Spleen (tissue), 11 donors: Measurements from ENCODE around the gene CCDC175. TPM values are rescaled to one million over a fixed set of nuclear protein-coding genes. Genes with fewer than 3 reads are reported as not detected.

Experiments used
- DNase-seq: peaks from one replicate; pipeline ENCODE4 v3.0.0-alpha.2; 2020
- H3K27ac ChIP-seq, 8 donors: fragments of 200-600 bp; sonication (generic) in 7 of 8; 1 replicate in 4 of 8; 2 replicates in 4 of 8; pipeline versions ENCODE4 v1.5.0 to v1.8.0; 2016 to 2021; ENCODE audit warnings: inconsistent platforms in 4 of 8, mild to moderate bottlenecking in 4 of 8, moderate library complexity in 1 of 8
- H3K27me3 ChIP-seq, 7 donors: fragments of 200-600 bp; sonication (generic) in 6 of 7; replicated peaks in 1 of 7; 1 replicate in 4 of 7; 2 replicates in 3 of 7; pipeline versions ENCODE4 v1.5.0 to v1.8.0; 2016 to 2021; ENCODE audit warnings: inconsistent platforms in 3 of 7, mild to moderate bottlenecking in 1 of 7
- H3K36me3 ChIP-seq, 6 donors: fragments of 200-600 bp; sonication (generic) in 5 of 6; 1 replicate in 4 of 6; 2 replicates in 2 of 6; pipeline versions ENCODE4 v1.5.0 to v1.8.0; 2016 to 2021; ENCODE audit warnings: inconsistent platforms in 2 of 6
- H3K4me1 ChIP-seq, 6 donors: fragments of 200-600 bp; sonication (generic) in 5 of 6; 1 replicate in 3 of 6; 2 replicates in 3 of 6; pipeline versions ENCODE4 v1.5.0 to v1.8.0; 2016 to 2021; ENCODE audit warnings: inconsistent platforms in 3 of 6
- H3K4me3 ChIP-seq, 8 donors: fragments of 200-600 bp; sonication (generic) in 7 of 8; 1 replicate in 4 of 8; 2 replicates in 4 of 8; pipeline versions ENCODE4 v1.5.0 to v1.8.0; 2016 to 2021; ENCODE audit warnings: inconsistent platforms in 4 of 8, mild to moderate bottlenecking in 4 of 8, moderate library complexity in 2 of 8
- H3K9me3 ChIP-seq, 8 donors: fragments of 200-600 bp; sonication (generic) in 7 of 8; 1 replicate in 4 of 8; 2 replicates in 4 of 8; pipeline versions ENCODE4 v1.5.0 to v1.8.0; 2016 to 2021; ENCODE audit warnings: inconsistent platforms in 4 of 8
- POLR2A ChIP-seq, 3 donors: fragments of 450-650 bp; IDR thresholded peaks; one replicate each; pipeline ENCODE4 v1.5.1; 2017; ENCODE audit warnings: antibody characterized with exemption in 3 of 3, mild to moderate bottlenecking in 1 of 3
- POLR2AphosphoS5 ChIP-seq, 3 donors: sonication (generic); formaldehyde crosslinking; IDR thresholded peaks; one replicate each; pipeline ENCODE4 v1.5.1; 2017; ENCODE audit warnings: antibody characterized with exemption in 3 of 3
- WGBS, 5 donors: extraction: QIAGEN DNeasy Blood & Tissue Kit in 3 of 5; methylation state at CpG; one replicate each; pipeline versions ENCODE4 v1.1.5 to v1.1.7; 2013 to 2018; 5-methylcytosine and 5-hydroxymethylcytosine counted together
- intact Hi-C: fragments of 100-400 bp; cut with DNase I; formaldehyde crosslinking; loops from one replicate; pipeline ENCODE4 v1.15.0; 2023; ENCODE audit warnings: low total_unique reads
- polyA plus RNA-seq, 3 donors: library from polyadenylated mRNA; stranded (reverse); fragments of 200-250 nt; gene quantifications; one replicate each; pipeline ENCODE4 v1.2.1, GENCODE V29; 2013
- total RNA-seq, 7 donors: library from RNA; depleted of rRNA in 3 of 7; stranded (reverse); fragments of >200 nt in 3 of 7; fragmentation: NEBNext Ultra II Directional in 4 of 7; extraction: Animal tissue kit (Norgen Biotek cat#: 25700) in 4 of 7; gene quantifications; one replicate each; pipeline versions ENCODE4 v1.1.0 to v1.2.1, GENCODE V29; 2016 to 2021
- TF ChIP-seq, protein P1 (sequence below), 11 experiments: fragments of 200-600 bp in 7 of 11; fragments of 450-650 bp in 4 of 11; sonication (generic) in 4 of 11; IDR thresholded peaks in 8 of 11; conservative IDR thresholded peaks in 3 of 11; 1 replicate in 7 of 11; 2 replicates in 4 of 11; pipeline versions ENCODE4 v1.4.0 to v1.8.0; 2016 to 2021; ENCODE audit warnings: antibody characterized with exemption in 11 of 11, inconsistent platforms in 4 of 11, mild to moderate bottlenecking in 1 of 11
- donor health status: healthy with polysubstance abuse.
- donor health status: DM: no; HTN: no; CAD: no; lungs with moderate emphysema.
- donor health status: DM: no; HTN: no; CAD: no.
- donor health status: Bipolar disorder and iron deficiency.
- donor health status: healthy.
- donor health status: DM: no; HTN: no; CAD: no.
- donor health status: DM: yes; HTN: yes; CAD: no.

CCDC175 gene
- total and polyA plus RNA-seq, 10 donors = 0.34 to 1.9 (median 0.43) TPM; not detected in 5

DNA sequence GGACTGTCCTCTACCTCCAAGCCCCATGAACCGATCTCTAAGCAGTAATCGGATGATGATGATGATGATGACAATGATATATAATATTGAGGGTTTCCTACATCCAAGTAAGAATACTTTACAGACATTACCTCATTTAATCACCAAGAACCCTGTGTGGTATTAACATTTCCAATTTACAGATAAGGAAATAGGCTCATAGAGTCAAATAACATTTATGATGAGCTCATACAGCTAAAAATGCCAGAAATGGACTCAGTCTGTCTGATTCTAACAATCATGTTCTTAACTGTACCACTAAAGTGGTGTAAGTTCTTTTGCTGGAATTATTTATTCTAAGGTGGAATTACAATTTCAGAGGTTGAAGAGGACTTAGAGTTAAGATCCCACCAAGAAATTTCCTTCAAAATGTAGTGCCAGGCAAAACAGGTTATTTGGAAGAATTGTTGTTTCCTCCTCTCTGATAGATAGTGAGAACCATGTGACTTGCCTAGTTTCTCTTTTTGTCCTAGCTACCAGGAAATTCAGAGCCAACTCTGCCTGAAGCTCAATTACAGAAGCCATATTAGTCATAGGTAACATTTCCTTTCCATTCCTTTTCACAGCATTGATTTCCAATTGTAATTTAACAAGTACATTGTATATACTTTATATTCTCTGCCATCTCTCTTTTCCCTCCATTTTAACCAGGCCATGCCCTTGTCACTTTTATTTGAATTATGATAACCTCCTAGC, 23.8 kb upstream of the CCDC175 start:
- no peaks in the 10 kb centered on the region for H3K36me3 ChIP-seq
- H3K4me1 ChIP-seq = no peaks in the 10 kb centered on the region
- H3K27me3 ChIP-seq = no peaks in the 10 kb centered on the region
- DNase-seq = no peak
- H3K27ac ChIP-seq = peak overlapping the region in 1 of 8 donors; percentile 1
- no peak overlapping the region for H3K4me3 ChIP-seq
- intact Hi-C loops = no loop called here
- TF ChIP-seq, protein P1, sequence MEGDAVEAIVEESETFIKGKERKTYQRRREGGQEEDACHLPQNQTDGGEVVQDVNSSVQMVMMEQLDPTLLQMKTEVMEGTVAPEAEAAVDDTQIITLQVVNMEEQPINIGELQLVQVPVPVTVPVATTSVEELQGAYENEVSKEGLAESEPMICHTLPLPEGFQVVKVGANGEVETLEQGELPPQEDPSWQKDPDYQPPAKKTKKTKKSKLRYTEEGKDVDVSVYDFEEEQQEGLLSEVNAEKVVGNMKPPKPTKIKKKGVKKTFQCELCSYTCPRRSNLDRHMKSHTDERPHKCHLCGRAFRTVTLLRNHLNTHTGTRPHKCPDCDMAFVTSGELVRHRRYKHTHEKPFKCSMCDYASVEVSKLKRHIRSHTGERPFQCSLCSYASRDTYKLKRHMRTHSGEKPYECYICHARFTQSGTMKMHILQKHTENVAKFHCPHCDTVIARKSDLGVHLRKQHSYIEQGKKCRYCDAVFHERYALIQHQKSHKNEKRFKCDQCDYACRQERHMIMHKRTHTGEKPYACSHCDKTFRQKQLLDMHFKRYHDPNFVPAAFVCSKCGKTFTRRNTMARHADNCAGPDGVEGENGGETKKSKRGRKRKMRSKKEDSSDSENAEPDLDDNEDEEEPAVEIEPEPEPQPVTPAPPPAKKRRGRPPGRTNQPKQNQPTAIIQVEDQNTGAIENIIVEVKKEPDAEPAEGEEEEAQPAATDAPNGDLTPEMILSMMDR (IDR thresholded peaks at IDR 0.05 in 8 of 11, conservative IDR thresholded peaks at IDR 0.05 in 3 of 11) = no peak
- WGBS, 5 donors = 89 to 98% (median 95%) methylated on average over 2 of the region's 2 CpGs
- no peaks in the 10 kb centered on the region for H3K9me3 ChIP-seq

DNA sequence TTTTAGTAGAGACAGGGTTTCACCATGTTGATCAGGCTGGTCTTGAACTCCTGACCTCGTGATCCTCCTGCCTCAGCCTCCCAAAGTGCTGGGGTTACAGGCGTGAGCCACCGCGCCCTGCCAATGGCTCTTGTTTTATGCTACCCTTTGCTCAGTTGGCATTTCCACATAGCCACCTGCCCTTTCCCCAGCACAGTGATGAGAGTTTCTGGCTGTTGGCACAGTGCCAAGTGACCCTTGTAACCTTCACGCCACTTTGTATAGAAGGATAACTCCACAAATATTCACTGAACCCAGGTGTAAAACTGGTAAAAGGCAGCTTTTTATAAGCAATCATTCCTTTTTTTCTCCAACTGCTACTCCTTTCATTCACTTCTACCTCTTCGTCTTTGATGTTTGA, 18.5 kb upstream of the CCDC175 start:
- H3K36me3 ChIP-seq = no peaks in the 10 kb centered on the region
- TF ChIP-seq, protein P1 (IDR thresholded peaks at IDR 0.05 in 8 of 11, conservative IDR thresholded peaks at IDR 0.05 in 3 of 11) = no peak
- no peak for TF ChIP-seq POLR2AphosphoS5 (IDR thresholded peaks at IDR 0.05)
- no peak for TF ChIP-seq POLR2A (IDR thresholded peaks at IDR 0.05)
- peaks cover 0 to 11% (median 0%) of the 10 kb centered on the region in 8 donors for H3K9me3 ChIP-seq
- intact Hi-C loops = no loop called here
- 83 to 95% (median 90%) methylated on average over 6 of the region's 6 CpGs for WGBS, 5 donors
- no peaks in the 10 kb centered on the region for H3K27me3 ChIP-seq
- H3K4me3 ChIP-seq = no peak overlapping the region
- DNase-seq = no peak
- H3K4me1 ChIP-seq = no peaks in the 10 kb centered on the region
- no peak overlapping the region for H3K27ac ChIP-seq

DNA sequence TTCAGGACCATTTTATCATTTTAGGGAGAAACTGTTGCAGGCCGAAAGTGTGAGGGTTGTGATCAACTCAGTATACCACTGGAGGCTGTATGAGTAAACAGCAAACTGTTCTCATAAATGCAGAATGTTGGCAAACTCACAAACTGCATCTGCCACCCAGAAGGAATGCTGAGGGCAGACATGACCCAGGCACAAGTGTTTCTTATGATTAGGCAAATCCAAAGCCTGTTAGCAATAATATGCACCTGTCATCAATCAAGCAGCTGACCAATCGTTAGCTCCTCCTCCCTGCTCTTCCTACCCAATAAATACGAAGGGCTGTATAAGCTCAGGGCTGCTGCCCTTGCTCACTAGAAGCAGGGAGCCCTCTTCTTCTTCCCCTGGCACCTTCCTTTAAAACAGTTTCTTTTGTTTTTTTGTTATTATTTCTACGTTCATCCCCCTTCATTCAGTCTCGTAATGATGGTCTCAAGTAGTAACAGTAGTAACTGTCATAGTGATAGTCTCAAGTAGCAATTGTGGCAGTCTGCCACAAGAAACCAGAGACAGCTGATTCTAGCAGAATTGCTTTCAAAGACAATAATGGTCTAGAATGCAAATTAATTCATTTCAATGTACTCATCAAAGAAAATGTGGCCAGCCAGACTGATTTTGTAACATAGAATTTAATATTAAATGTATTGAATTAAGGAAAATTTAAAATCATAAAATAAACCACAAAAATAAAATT, 15.2 kb upstream of the CCDC175 start:
- H3K27ac ChIP-seq = no peak overlapping the region
- peaks cover 0 to 2% (median under 1%) of the 10 kb centered on the region in 6 donors for H3K4me1 ChIP-seq
- H3K4me3 ChIP-seq = no peak overlapping the region
- WGBS, 5 donors = 81 to 95% (median 88%) methylated on average over 5 of the region's 5 CpGs
- no peaks in the 10 kb centered on the region for H3K36me3 ChIP-seq
- TF ChIP-seq POLR2AphosphoS5 (IDR thresholded peaks at IDR 0.05) (no peak), POLR2A (IDR thresholded peaks at IDR 0.05) (no peak)
- TF ChIP-seq, protein P1 (IDR thresholded peaks at IDR 0.05 in 8 of 11, conservative IDR thresholded peaks at IDR 0.05 in 3 of 11) = no peak
- DNase-seq = no peak
- H3K27me3 ChIP-seq = no peaks in the 10 kb centered on the region
- intact Hi-C loops = no loop called here
- peaks cover 0 to 11% (median 0%) of the 10 kb centered on the region in 8 donors for H3K9me3 ChIP-seq

DNA sequence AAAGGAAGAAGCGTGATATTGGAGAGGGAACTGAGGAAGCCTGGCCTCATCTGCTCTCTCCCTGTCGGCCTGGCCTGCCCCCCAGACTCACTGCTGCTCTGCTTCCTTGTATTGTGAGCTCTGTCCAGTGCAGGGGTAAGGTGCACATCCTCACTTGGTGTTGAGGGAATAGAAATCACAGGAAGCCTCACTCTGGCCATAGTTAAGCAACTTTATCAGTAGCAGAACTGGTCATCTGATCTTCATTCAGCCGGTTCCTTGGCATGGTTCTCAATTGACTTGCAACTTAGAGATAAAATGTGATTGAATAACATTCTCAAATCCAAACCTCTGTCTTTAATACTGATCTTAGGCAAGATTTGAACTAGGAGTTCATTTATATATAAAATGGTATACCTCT, 11.5 kb upstream of the CCDC175 start:
- peaks cover 0 to 21% (median 12%) of the 10 kb centered on the region in 6 donors for H3K4me1 ChIP-seq
- H3K27me3 ChIP-seq = no peaks in the 10 kb centered on the region
- no peak for DNase-seq
- intact Hi-C loops = no loop called here
- 62 to 87% (median 72%) methylated on average over 3 of the region's 3 CpGs for WGBS, 5 donors
- peaks cover 0 to 11% (median 0%) of the 10 kb centered on the region in 8 donors for H3K9me3 ChIP-seq
- no peak overlapping the region for H3K4me3 ChIP-seq
- no peak for TF ChIP-seq POLR2A (IDR thresholded peaks at IDR 0.05)
- TF ChIP-seq, protein P1 (IDR thresholded peaks at IDR 0.05 in 8 of 11, conservative IDR thresholded peaks at IDR 0.05 in 3 of 11) = no peak
- no peak for TF ChIP-seq POLR2AphosphoS5 (IDR thresholded peaks at IDR 0.05)
- H3K36me3 ChIP-seq = no peaks in the 10 kb centered on the region
- H3K27ac ChIP-seq = no peak overlapping the region
